ENCODE data around the gene DNER. TPM values are rescaled to one million over a fixed set of nuclear protein-coding genes. Genes with fewer than 3 reads are reported as not detected.
"Not testable (repeated sequence)": the region's sequence is repeated elsewhere in the genome, so short reads cannot be mapped to it uniquely, and the experiment has no call there.

The DNER gene
- total RNA-seq, 1 experiment from 2014 or later = 8.4 TPM

DNA sequence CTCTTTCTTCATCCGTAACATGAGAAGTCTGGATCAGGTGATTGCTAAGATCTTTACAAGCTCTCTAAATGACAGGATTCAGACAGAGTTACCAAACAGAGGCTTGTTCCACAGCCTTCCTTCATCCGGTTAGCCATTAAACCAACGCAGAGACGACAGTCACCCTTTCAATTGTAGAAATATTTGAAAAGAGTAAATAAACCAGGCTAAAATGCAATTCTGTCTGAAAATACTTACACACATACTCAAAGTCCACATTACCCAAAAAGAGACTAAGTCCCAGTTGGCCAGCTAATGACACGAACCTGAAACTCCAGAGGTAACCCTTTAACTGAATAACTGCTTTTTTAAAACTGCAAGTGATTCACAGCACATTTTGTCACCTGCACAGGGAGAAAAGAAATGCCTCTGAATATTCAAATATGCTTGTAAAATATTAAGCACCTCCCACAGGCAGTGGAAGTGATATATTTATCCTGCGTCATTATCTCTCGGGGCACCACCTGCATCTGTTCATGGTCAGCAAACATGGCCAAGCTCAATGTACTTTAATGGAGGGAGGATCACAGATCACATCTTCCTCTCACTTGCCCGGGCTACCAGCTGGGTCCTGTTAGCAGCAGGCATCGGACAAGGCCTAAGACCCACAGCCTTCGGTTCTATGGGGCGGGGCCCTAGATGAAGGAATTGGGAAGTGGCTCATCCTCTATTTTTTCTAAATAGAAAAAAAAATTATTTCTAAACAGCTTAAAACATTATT, 38.8 kb upstream of the DNER start:
- CTCF ChIA-PET = interaction anchor here (0.6 kb wide), 2 partner anchors 29 to 322 kb away, joined by 5 read pairs; no protein-coding TSS in a partner anchor
- H3K36me3 ChIP-seq (ENCODE audit: insufficient read depth, low read length, poor library complexity, severe bottlenecking) = no peaks in the 10 kb centered on the region

DNA sequence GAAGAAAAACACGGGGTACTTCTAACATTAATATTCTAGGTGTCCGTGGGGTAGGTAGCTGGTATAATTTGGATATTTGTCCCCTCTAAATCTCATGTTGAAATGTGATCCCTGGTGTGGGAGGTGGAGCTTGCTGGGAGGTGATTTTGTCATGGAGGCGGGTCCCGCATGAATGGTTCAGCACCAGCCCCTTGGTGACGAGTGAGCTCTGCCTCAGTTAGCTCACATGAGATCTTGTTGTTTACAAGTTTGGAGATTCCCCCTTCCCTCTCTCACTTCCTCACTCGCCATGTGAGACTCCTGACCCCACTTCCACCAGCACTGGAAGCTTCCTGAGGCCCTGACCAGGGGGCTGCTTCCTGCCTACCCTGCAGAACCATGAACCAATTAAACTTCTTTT, 35.4 kb upstream of the DNER start:
- no peak overlapping the region for H3K27ac ChIP-seq (ENCODE audit: low read depth, low read length, poor library complexity, severe bottlenecking)
- no peak for TF ChIP-seq EZH2 (IDR thresholded peaks at IDR 0.05; ENCODE audit: borderline replicate concordance, low read depth, low read length, poor library complexity, severe bottlenecking)
- TF ChIP-seq, protein P1, sequence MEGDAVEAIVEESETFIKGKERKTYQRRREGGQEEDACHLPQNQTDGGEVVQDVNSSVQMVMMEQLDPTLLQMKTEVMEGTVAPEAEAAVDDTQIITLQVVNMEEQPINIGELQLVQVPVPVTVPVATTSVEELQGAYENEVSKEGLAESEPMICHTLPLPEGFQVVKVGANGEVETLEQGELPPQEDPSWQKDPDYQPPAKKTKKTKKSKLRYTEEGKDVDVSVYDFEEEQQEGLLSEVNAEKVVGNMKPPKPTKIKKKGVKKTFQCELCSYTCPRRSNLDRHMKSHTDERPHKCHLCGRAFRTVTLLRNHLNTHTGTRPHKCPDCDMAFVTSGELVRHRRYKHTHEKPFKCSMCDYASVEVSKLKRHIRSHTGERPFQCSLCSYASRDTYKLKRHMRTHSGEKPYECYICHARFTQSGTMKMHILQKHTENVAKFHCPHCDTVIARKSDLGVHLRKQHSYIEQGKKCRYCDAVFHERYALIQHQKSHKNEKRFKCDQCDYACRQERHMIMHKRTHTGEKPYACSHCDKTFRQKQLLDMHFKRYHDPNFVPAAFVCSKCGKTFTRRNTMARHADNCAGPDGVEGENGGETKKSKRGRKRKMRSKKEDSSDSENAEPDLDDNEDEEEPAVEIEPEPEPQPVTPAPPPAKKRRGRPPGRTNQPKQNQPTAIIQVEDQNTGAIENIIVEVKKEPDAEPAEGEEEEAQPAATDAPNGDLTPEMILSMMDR (conservative IDR thresholded peaks at IDR 0.05; ENCODE audit: low read depth, low read length) = no peak
- POLR2A ChIA-PET (ENCODE audit: low non-redundant PET) = interaction anchor here (0.7 kb wide), 1 partner anchor 1262 kb away, joined by 3 read pairs; no protein-coding TSS in a partner anchor
- no TSS peak for BruUV-seq (replicated peaks)
- H3K4me3 ChIP-seq (ENCODE audit: low read depth, low read length, poor library complexity, severe bottlenecking) = no peak overlapping the region
- no peaks in the 10 kb centered on the region for H3K9me3 ChIP-seq (ENCODE audit: low read depth, low read length, poor library complexity, severe bottlenecking)
- no peaks in the 10 kb centered on the region for H3K27me3 ChIP-seq (replicated peaks; ENCODE audit: insufficient read depth, low read depth, low read length, poor library complexity)
- intact Hi-C loops (cut with micrococcal nuclease; ENCODE audit: unreplicated experiment) = no loop called here
- no peak for DNase-seq (ENCODE audit: low spot score)
- no peaks in the 10 kb centered on the region for H3K36me3 ChIP-seq (ENCODE audit: insufficient read depth, low read length, poor library complexity, severe bottlenecking)
- CTCF ChIA-PET = no interaction called here
- no peaks in the 10 kb centered on the region for H3K4me1 ChIP-seq (ENCODE audit: insufficient read depth, low read length, poor library complexity, severe bottlenecking)

More for the DNA sequence above, 38.8 kb upstream of the DNER start:
- BruUV-seq (replicated peaks) = no TSS peak
- Histone ChIP-seq H3K27ac (ENCODE audit: low read depth, low read length, poor library complexity, severe bottlenecking) (no peak overlapping the region), H3K4me3 (ENCODE audit: low read depth, low read length, poor library complexity, severe bottlenecking) (no peak overlapping the region), H3K27me3 (replicated peaks; ENCODE audit: insufficient read depth, low read depth, low read length, poor library complexity) (no peaks in the 10 kb centered on the region), H3K4me1 (ENCODE audit: insufficient read depth, low read length, poor library complexity, severe bottlenecking) (no peaks in the 10 kb centered on the region), H3K9me3 (ENCODE audit: low read depth, low read length, poor library complexity, severe bottlenecking) (no peaks in the 10 kb centered on the region)
- intact Hi-C loops (cut with micrococcal nuclease; ENCODE audit: unreplicated experiment) = no loop called here
- DNase-seq (ENCODE audit: low spot score) = no peak
- POLR2A ChIA-PET (ENCODE audit: low non-redundant PET) = no interaction called here
- TF ChIP-seq, protein P1 (conservative IDR thresholded peaks at IDR 0.05; ENCODE audit: low read depth, low read length) = no peak
- TF ChIP-seq EZH2 (IDR thresholded peaks at IDR 0.05; ENCODE audit: borderline replicate concordance, low read depth, low read length, poor library complexity, severe bottlenecking) = no peak

DNA sequence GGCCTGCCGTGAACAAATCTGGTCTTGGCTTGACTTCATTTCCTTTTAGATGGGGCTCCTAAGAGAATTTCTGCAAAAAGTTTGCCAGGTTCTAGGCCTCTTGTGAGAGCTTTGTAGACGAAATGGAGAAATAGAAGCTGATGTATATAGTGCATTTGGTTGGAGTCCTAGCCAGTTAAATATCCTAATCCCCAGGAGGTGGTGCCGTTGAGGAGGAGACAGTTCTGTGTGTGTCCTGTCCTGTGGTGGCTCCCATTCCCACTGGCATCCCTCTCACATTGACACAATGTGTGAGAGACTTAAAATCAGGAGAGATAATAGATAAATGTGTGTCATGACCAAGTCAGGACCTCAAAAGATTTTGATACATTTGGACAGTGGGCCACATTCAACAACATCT, 34.6 kb upstream of the DNER start:
- no peaks in the 10 kb centered on the region for H3K36me3 ChIP-seq (ENCODE audit: insufficient read depth, low read length, poor library complexity, severe bottlenecking)
- H3K4me1 ChIP-seq (ENCODE audit: insufficient read depth, low read length, poor library complexity, severe bottlenecking) = no peaks in the 10 kb centered on the region
- no peak for TF ChIP-seq EZH2 (IDR thresholded peaks at IDR 0.05; ENCODE audit: borderline replicate concordance, low read depth, low read length, poor library complexity, severe bottlenecking)
- TF ChIP-seq, protein P1 (conservative IDR thresholded peaks at IDR 0.05; ENCODE audit: low read depth, low read length) = 0 out of 2 replicates have a peak, but pooled peaks have one; percentile 23
- POLR2A ChIA-PET (ENCODE audit: low non-redundant PET) = no interaction called here
- no peak overlapping the region for H3K27ac ChIP-seq (ENCODE audit: low read depth, low read length, poor library complexity, severe bottlenecking)
- BruUV-seq (replicated peaks) = no TSS peak
- DNase-seq (ENCODE audit: low spot score) = peak; percentile 33
- CTCF ChIA-PET = no interaction called here
- H3K27me3 ChIP-seq (replicated peaks; ENCODE audit: insufficient read depth, low read depth, low read length, poor library complexity) = no peaks in the 10 kb centered on the region
- intact Hi-C loops (cut with micrococcal nuclease; ENCODE audit: unreplicated experiment) = no loop called here
- H3K4me3 ChIP-seq (ENCODE audit: low read depth, low read length, poor library complexity, severe bottlenecking) = no peak overlapping the region
- no peaks in the 10 kb centered on the region for H3K9me3 ChIP-seq (ENCODE audit: low read depth, low read length, poor library complexity, severe bottlenecking)

DNA sequence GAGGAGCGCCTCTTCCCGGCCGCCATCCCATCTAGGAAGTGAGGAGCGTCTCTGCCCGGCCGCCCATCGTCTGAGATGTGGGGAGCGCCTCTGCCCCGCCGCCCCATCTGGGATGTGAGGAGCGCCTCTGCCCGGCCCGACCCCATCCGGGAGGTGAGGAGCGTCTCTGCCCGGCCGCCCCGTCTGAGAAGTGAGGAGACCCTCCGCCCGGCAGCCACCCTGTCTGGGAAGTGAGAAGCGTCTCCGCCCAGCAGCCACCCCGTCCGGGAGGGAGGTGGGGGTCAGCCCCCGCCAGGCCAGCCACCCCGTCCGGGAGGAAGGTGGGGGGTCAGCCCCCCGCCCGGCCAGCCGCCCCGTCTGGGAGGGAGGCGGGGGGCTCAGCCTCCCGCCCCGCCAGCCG, 28.3 kb upstream of the DNER start:
- CTCF ChIA-PET = not testable (repeated sequence)

More for the DNA sequence above, 28.3 kb upstream of the DNER start:
- intact Hi-C loops (cut with micrococcal nuclease; ENCODE audit: unreplicated experiment); POLR2A ChIA-PET (ENCODE audit: low non-redundant PET); H3K27me3 ChIP-seq (replicated peaks; ENCODE audit: insufficient read depth, low read depth, low read length, poor library complexity); H3K36me3 ChIP-seq (ENCODE audit: insufficient read depth, low read length, poor library complexity, severe bottlenecking); H3K27ac ChIP-seq (ENCODE audit: low read depth, low read length, poor library complexity, severe bottlenecking); H3K4me1 ChIP-seq (ENCODE audit: insufficient read depth, low read length, poor library complexity, severe bottlenecking); DNase-seq (ENCODE audit: low spot score); BruUV-seq (replicated peaks); H3K4me3 ChIP-seq (ENCODE audit: low read depth, low read length, poor library complexity, severe bottlenecking); H3K9me3 ChIP-seq (ENCODE audit: low read depth, low read length, poor library complexity, severe bottlenecking): not testable (repeated sequence)
